Stimulated activated CD8-positive, alpha-beta memory T cell treated with anti-CD3 and anti-CD28 coated beads, Interleukin-7, amount 100 ng/mL, for 1 hour (primary cell): Measurements from ENCODE around the gene MSH5.
"Not testable (repeated sequence)": the region's sequence is repeated elsewhere in the genome, so short reads cannot be mapped to it uniquely, and the experiment has no call there.

Experiments
- DNase-seq, 2 donors: peaks; one replicate each; pipeline ENCODE4 v3.0.0-alpha.2; 2020; ENCODE audit warnings: low read depth in 2 of 2

Gene MSH5

GRCh38 chr6:31739639-31740396 lies at the start of gene MSH5:
Gene MSH5 (plus strand): TSS chr6:31740005. CDS start chr6:31740467, 462 bp downstream.
- peak; percentile 89 to 90 for DNase-seq

- DNase-seq = no peak
Measured at GRCh38 chr6:31690231-31691077, 49.4 kb upstream of the MSH5 start.

GRCh38 chr6:31691078-31691463 lies 48.7 kb upstream of the MSH5 start:
- DNase-seq = no peak

GRCh38 chr6:31691564-31692108 lies 48.2 kb upstream of the MSH5 start:
- no peak for DNase-seq

GRCh38 chr6:31692353-31692752 lies 47.5 kb upstream of the MSH5 start:
- no peak for DNase-seq

- DNase-seq = no peak
Measured at GRCh38 chr6:31692886-31693285, 46.9 kb upstream of the MSH5 start.

GRCh38 chr6:31693535-31693934 lies 46.3 kb upstream of the MSH5 start:
- no peak for DNase-seq

- no peak for DNase-seq
Measured at GRCh38 chr6:31697555-31697954, 42.2 kb upstream of the MSH5 start.

GRCh38 chr6:31700740-31701401 lies 38.9 kb upstream of the MSH5 start:
- DNase-seq = no peak

- no peak for DNase-seq
Measured at GRCh38 chr6:31701666-31702404, 38.0 kb upstream of the MSH5 start.

GRCh38 chr6:31702405-31702818 lies 37.4 kb upstream of the MSH5 start:
- no peak for DNase-seq

GRCh38 chr6:31702819-31703716 lies 36.7 kb upstream of the MSH5 start, which contains the start of gene ABHD16A:
Gene ABHD16A (minus strand): TSS chr6:31703324. CDS start chr6:31703281, 43 bp downstream.
- peak; percentile 93 for DNase-seq

- DNase-seq = no peak
Measured at GRCh38 chr6:31705931-31706330, 33.9 kb upstream of the MSH5 start.

- no peak for DNase-seq
Measured at GRCh38 chr6:31706599-31706998, 33.2 kb upstream of the MSH5 start, which contains the start of gene LY6G6F. Gene LY6G6F (plus strand): TSS chr6:31706866. CDS start chr6:31706907, 41 bp downstream.

- DNase-seq = no peak
Measured at GRCh38 chr6:31707701-31708100, 32.1 kb upstream of the MSH5 start.

- DNase-seq = no peak
Measured at GRCh38 chr6:31708224-31708623, 31.6 kb upstream of the MSH5 start.

GRCh38 chr6:31709157-31709556 lies 30.6 kb upstream of the MSH5 start:
- not testable (repeated sequence) for DNase-seq

- DNase-seq = no peak
Measured at GRCh38 chr6:31710523-31711219, 29.1 kb upstream of the MSH5 start.

- DNase-seq = no peak
Measured at GRCh38 chr6:31711233-31711632, 28.6 kb upstream of the MSH5 start.
